ENCODE results near the gene GAGE10.

DNA sequence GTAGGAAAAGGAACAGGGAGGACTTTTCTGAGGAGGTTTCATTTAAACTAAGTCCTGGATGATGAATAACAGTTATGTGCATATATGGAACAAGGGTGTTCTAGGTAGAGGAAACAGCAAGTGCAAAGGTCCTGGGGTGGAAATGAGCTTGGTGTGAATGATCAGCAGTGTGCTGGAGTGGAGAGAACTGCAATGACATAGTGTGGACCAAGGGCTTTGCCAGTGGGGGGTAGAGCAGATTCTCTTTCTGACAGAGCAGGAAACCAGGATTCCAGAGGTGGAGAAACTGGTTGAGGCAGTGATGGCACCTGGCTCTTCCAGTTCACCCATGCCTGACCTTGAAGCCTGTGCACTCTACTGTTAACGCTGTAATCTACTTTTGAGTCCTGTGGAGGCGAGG is 32.1 kb upstream of the GAGE10 start:
- TF ChIP-seq, protein P1, sequence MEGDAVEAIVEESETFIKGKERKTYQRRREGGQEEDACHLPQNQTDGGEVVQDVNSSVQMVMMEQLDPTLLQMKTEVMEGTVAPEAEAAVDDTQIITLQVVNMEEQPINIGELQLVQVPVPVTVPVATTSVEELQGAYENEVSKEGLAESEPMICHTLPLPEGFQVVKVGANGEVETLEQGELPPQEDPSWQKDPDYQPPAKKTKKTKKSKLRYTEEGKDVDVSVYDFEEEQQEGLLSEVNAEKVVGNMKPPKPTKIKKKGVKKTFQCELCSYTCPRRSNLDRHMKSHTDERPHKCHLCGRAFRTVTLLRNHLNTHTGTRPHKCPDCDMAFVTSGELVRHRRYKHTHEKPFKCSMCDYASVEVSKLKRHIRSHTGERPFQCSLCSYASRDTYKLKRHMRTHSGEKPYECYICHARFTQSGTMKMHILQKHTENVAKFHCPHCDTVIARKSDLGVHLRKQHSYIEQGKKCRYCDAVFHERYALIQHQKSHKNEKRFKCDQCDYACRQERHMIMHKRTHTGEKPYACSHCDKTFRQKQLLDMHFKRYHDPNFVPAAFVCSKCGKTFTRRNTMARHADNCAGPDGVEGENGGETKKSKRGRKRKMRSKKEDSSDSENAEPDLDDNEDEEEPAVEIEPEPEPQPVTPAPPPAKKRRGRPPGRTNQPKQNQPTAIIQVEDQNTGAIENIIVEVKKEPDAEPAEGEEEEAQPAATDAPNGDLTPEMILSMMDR (conservative IDR thresholded peaks at IDR 0.05) = no peak
- no peak for TF ChIP-seq ZFX (IDR thresholded peaks at IDR 0.05)

Measured in C4-2B (cell line).